Astrocyte of the spinal cord (primary cell): Measurements from ENCODE around the gene PSAT1.
A peak's percentile ranks its signal among the peaks of the same experiment; 100 is the strongest.

Source experiments
- DNase-seq: peaks from one replicate; pipeline ENCODE4 v3.0.0; 2011; ENCODE audit warnings: low read depth, low spot score
- H3K4me3 ChIP-seq: 2 replicates; pipeline ENCODE4 v1.5.1; 2011; ENCODE audit warnings: low read depth, mild to moderate bottlenecking, low read length, moderate library complexity
- CTCF ChIP-seq: IDR thresholded peaks from 2 replicates; pipeline ENCODE4 v1.5.1; 2012; ENCODE audit warnings: low read depth, mild to moderate bottlenecking, low read length, inconsistent platforms
- in situ Hi-C: cut with HindIII; loops from 2 replicates; pipeline ENCODE4 v1.10.0; 2017; ENCODE audit warnings: low sequenced_read_pairs

Gene PSAT1

GRCh38 chr9:78314953-78315870 is 18.3 kb downstream of the PSAT1 start:
- H3K4me3 ChIP-seq: no peak overlapping the region
- in situ Hi-C loops: no loop called here
- TF ChIP-seq CTCF: no peak
- peak; percentile 56 for DNase-seq

GRCh38 chr9:78316166-78316892 is 19.4 kb downstream of the PSAT1 start:
- no peak for DNase-seq
- no peak overlapping the region for H3K4me3 ChIP-seq
- in situ Hi-C loops: no loop called here
- TF ChIP-seq CTCF: no peak

- no peak overlapping the region for H3K4me3 ChIP-seq
- no peak for DNase-seq
- in situ Hi-C loops: no loop called here
- no peak for TF ChIP-seq CTCF
These were observed 22.5 kb downstream of the PSAT1 start for GRCh38 chr9:78319197-78320029.

GRCh38 chr9:78320030-78320693 is 23.2 kb downstream of the PSAT1 start:
- in situ Hi-C loops: no loop called here
- TF ChIP-seq CTCF: no peak
- DNase-seq: no peak
- no peak overlapping the region for H3K4me3 ChIP-seq

GRCh38 chr9:78320875-78321496 is 24.1 kb downstream of the PSAT1 start:
- no peak for TF ChIP-seq CTCF

More at GRCh38 chr9:78320875-78321496, 24.1 kb downstream of the PSAT1 start:
- H3K4me3 ChIP-seq: no peak overlapping the region
- in situ Hi-C loops: no loop called here
- DNase-seq: no peak
